ENCODE measurements around the gene AFG1L. TPM values are rescaled to one million over a fixed set of nuclear protein-coding genes. Genes with fewer than 3 reads are reported as not detected.

Gene AFG1L
- total and polyA plus RNA-seq, 2 experiments from 2014 or later, result 4.1 to 8.7 TPM

DNA sequence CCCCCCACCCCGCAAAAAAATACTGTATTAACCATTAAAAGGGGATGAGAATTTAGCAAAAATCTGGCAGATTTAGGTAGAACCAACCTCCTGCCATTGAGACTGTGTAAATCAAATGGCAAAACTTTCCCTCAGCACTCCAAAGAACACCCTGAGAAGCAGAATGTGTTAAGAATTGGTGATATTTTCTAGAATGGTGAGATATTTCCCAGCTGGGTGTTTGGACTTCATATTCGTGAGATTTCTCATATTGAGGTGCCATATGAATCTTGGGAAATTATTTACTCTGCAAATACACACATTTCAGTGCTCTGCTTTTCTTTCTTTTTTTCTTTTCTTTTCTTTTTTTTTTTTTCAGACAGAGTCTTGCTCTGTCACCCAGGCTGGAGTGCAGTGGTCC, 199.6 kb downstream of the AFG1L start:
- no peak overlapping the region for H3K4me3 Mint-ChIP-seq
- H3K4me1 Mint-ChIP-seq, result no peaks in the 10 kb centered on the region
- DNase-seq (ENCODE audit: low spot score), result no peak
- H3K4me3 ChIP-seq, result no peak overlapping the region
- no peaks in the 10 kb centered on the region for H3K36me3 Mint-ChIP-seq (ENCODE audit: low read depth)
- H3K9me2 ChIP-seq (ENCODE audit: insufficient read depth), result no peaks in the 10 kb centered on the region
- no peaks in the 10 kb centered on the region for H4K20me1 ChIP-seq (replicated peaks; ENCODE audit: insufficient read depth)
- H3K36me3 ChIP-seq (ENCODE audit: insufficient read depth), result no peaks in the 10 kb centered on the region
- peaks cover 4% of the 10 kb centered on the region; the same call in 1 of the 2 replicates for H3K4me1 ChIP-seq (ENCODE audit: insufficient read depth)
- no peak overlapping the region for H3K27ac ChIP-seq (ENCODE audit: low read depth)
- peaks cover 3% of the 10 kb centered on the region for H3K27me3 Mint-ChIP-seq (ENCODE audit: insufficient read depth, low read depth, poor library complexity)
- H3F3A ChIP-seq (replicated peaks; ENCODE audit: low read depth), result no peaks in the 10 kb centered on the region
- no peak overlapping the region for H3K27ac Mint-ChIP-seq
- no peak overlapping the region for H2AFZ ChIP-seq
- H3K79me2 ChIP-seq (replicated peaks; ENCODE audit: insufficient read depth), result no peaks in the 10 kb centered on the region
- TF ChIP-seq, protein P1, sequence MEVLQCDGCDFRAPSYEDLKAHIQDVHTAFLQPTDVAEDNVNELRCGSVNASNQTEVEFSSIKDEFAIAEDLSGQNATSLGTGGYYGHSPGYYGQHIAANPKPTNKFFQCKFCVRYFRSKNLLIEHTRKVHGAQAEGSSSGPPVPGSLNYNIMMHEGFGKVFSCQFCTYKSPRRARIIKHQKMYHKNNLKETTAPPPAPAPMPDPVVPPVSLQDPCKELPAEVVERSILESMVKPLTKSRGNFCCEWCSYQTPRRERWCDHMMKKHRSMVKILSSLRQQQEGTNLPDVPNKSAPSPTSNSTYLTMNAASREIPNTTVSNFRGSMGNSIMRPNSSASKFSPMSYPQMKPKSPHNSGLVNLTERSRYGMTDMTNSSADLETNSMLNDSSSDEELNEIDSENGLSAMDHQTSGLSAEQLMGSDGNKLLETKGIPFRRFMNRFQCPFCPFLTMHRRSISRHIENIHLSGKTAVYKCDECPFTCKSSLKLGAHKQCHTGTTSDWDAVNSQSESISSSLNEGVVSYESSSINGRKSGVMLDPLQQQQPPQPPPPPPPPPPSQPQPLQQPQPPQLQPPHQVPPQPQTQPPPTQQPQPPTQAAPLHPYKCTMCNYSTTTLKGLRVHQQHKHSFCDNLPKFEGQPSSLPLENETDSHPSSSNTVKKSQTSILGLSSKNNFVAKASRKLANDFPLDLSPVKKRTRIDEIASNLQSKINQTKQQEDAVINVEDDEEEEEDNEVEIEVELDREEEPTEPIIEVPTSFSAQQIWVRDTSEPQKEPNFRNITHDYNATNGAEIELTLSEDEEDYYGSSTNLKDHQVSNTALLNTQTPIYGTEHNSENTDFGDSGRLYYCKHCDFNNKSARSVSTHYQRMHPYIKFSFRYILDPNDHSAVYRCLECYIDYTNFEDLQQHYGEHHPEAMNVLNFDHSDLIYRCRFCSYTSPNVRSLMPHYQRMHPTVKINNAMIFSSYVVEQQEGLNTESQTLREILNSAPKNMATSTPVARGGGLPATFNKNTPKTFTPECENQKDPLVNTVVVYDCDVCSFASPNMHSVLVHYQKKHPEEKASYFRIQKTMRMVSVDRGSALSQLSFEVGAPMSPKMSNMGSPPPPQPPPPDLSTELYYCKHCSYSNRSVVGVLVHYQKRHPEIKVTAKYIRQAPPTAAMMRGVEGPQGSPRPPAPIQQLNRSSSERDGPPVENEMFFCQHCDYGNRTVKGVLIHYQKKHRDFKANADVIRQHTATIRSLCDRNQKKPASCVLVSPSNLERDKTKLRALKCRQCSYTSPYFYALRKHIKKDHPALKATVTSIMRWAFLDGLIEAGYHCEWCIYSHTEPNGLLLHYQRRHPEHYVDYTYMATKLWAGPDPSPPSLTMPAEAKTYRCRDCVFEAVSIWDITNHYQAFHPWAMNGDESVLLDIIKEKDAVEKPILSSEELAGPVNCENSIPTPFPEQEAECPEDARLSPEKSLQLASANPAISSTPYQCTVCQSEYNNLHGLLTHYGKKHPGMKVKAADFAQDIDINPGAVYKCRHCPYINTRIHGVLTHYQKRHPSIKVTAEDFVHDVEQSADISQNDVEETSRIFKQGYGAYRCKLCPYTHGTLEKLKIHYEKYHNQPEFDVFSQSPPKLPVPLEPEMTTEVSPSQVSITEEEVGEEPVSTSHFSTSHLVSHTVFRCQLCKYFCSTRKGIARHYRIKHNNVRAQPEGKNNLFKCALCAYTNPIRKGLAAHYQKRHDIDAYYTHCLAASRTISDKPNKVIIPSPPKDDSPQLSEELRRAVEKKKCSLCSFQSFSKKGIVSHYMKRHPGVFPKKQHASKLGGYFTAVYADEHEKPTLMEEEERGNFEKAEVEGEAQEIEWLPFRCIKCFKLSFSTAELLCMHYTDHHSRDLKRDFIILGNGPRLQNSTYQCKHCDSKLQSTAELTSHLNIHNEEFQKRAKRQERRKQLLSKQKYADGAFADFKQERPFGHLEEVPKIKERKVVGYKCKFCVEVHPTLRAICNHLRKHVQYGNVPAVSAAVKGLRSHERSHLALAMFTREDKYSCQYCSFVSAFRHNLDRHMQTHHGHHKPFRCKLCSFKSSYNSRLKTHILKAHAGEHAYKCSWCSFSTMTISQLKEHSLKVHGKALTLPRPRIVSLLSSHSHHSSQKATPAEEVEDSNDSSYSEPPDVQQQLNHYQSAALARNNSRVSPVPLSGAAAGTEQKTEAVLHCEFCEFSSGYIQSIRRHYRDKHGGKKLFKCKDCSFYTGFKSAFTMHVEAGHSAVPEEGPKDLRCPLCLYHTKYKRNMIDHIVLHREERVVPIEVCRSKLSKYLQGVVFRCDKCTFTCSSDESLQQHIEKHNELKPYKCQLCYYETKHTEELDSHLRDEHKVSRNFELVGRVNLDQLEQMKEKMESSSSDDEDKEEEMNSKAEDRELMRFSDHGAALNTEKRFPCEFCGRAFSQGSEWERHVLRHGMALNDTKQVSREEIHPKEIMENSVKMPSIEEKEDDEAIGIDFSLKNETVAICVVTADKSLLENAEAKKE (CRISPR knock-in tag; IDR thresholded peaks at IDR 0.05), result no peak
- no peak for TF ChIP-seq STAT1 (IDR thresholded peaks at IDR 0.05; ENCODE audit: unreplicated experiment)
- TF ChIP-seq, protein P2, sequence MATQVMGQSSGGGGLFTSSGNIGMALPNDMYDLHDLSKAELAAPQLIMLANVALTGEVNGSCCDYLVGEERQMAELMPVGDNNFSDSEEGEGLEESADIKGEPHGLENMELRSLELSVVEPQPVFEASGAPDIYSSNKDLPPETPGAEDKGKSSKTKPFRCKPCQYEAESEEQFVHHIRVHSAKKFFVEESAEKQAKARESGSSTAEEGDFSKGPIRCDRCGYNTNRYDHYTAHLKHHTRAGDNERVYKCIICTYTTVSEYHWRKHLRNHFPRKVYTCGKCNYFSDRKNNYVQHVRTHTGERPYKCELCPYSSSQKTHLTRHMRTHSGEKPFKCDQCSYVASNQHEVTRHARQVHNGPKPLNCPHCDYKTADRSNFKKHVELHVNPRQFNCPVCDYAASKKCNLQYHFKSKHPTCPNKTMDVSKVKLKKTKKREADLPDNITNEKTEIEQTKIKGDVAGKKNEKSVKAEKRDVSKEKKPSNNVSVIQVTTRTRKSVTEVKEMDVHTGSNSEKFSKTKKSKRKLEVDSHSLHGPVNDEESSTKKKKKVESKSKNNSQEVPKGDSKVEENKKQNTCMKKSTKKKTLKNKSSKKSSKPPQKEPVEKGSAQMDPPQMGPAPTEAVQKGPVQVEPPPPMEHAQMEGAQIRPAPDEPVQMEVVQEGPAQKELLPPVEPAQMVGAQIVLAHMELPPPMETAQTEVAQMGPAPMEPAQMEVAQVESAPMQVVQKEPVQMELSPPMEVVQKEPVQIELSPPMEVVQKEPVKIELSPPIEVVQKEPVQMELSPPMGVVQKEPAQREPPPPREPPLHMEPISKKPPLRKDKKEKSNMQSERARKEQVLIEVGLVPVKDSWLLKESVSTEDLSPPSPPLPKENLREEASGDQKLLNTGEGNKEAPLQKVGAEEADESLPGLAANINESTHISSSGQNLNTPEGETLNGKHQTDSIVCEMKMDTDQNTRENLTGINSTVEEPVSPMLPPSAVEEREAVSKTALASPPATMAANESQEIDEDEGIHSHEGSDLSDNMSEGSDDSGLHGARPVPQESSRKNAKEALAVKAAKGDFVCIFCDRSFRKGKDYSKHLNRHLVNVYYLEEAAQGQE (IDR thresholded peaks at IDR 0.05; ENCODE audit: unreplicated experiment), result no peak
- TF ChIP-seq CREB1 (CRISPR knock-in tag; IDR thresholded peaks at IDR 0.05; ENCODE audit: low read depth), result no peak
- TF ChIP-seq, protein P3, sequence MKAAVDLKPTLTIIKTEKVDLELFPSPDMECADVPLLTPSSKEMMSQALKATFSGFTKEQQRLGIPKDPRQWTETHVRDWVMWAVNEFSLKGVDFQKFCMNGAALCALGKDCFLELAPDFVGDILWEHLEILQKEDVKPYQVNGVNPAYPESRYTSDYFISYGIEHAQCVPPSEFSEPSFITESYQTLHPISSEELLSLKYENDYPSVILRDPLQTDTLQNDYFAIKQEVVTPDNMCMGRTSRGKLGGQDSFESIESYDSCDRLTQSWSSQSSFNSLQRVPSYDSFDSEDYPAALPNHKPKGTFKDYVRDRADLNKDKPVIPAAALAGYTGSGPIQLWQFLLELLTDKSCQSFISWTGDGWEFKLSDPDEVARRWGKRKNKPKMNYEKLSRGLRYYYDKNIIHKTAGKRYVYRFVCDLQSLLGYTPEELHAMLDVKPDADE (IDR thresholded peaks at IDR 0.05), result no peak
- no peak for TF ChIP-seq EZH2phosphoT487 (IDR thresholded peaks at IDR 0.05; ENCODE audit: unreplicated experiment)
- ATAC-seq, result no peak
- H3K27me3 ChIP-seq (ENCODE audit: insufficient read depth), result no peaks in the 10 kb centered on the region
- H3K4me2 ChIP-seq, result no peak overlapping the region
- H3K9me3 Mint-ChIP-seq, result no peaks in the 10 kb centered on the region

All from GM23338 (cell line).